ENCODE data around the gene MFRP.

MFRP gene

GRCh38 chr11:119372260-119373058 is 26.0 kb upstream of the MFRP start:
- TF ChIP-seq CTCF (IDR thresholded peaks at IDR 0.05; ENCODE audit: insufficient read depth, low read depth, low read length, missing control alignments), result no peak
- no peak for DNase-seq (ENCODE audit: low read depth)
- no peak overlapping the region for H3K4me3 ChIP-seq (ENCODE audit: low read length)

- TF ChIP-seq CTCF (IDR thresholded peaks at IDR 0.05; ENCODE audit: insufficient read depth, low read depth, low read length, missing control alignments), result peak; percentile 49
- DNase-seq (ENCODE audit: low read depth), result peak; percentile 63
- H3K4me3 ChIP-seq (ENCODE audit: low read length), result no peak overlapping the region
Measured at GRCh38 chr11:119371778-119372182, 25.3 kb upstream of the MFRP start.

GRCh38 chr11:119371067-119371601 is 24.6 kb upstream of the MFRP start:
- no peak for TF ChIP-seq CTCF (IDR thresholded peaks at IDR 0.05; ENCODE audit: insufficient read depth, low read depth, low read length, missing control alignments)
- DNase-seq (ENCODE audit: low read depth), result no peak
- no peak overlapping the region for H3K4me3 ChIP-seq (ENCODE audit: low read length)

- no peak overlapping the region for H3K4me3 ChIP-seq (ENCODE audit: low read length)
Measured at GRCh38 chr11:119370486-119371046, 24.1 kb upstream of the MFRP start.

GRCh38 chr11:119369132-119369925 is 22.8 kb upstream of the MFRP start:
- no peak for TF ChIP-seq CTCF (IDR thresholded peaks at IDR 0.05; ENCODE audit: insufficient read depth, low read depth, low read length, missing control alignments)
- DNase-seq (ENCODE audit: low read depth), result no peak
- no peak overlapping the region for H3K4me3 ChIP-seq (ENCODE audit: low read length)

More at GRCh38 chr11:119370486-119371046, 24.1 kb upstream of the MFRP start:
- TF ChIP-seq CTCF (IDR thresholded peaks at IDR 0.05; ENCODE audit: insufficient read depth, low read depth, low read length, missing control alignments), result no peak
- DNase-seq (ENCODE audit: low read depth), result no peak

GRCh38 chr11:119368121-119369034 is 21.9 kb upstream of the MFRP start:
- no peak for DNase-seq (ENCODE audit: low read depth)
- H3K4me3 ChIP-seq (ENCODE audit: low read length), result no peak overlapping the region

More at GRCh38 chr11:119368121-119369034, 21.9 kb upstream of the MFRP start:
- TF ChIP-seq CTCF (IDR thresholded peaks at IDR 0.05; ENCODE audit: insufficient read depth, low read depth, low read length, missing control alignments), result no peak

Measured in epithelial cell of esophagus (primary cell).